ENCODE measurements around the gene CROCC2.

GRCh38 chr2:240869956-240870875, 35.9 kb upstream of the CROCC2 start:
- TF ChIP-seq CTCF (IDR thresholded peaks at IDR 0.05) = no peak
- no peak for TF ChIP-seq TAF1 (IDR thresholded peaks at IDR 0.05; ENCODE audit: borderline replicate concordance, low read depth, low read length)
- no peak for TF ChIP-seq MEF2A (IDR thresholded peaks at IDR 0.05; ENCODE audit: borderline replicate concordance, low read depth)
- TF ChIP-seq, protein P1, sequence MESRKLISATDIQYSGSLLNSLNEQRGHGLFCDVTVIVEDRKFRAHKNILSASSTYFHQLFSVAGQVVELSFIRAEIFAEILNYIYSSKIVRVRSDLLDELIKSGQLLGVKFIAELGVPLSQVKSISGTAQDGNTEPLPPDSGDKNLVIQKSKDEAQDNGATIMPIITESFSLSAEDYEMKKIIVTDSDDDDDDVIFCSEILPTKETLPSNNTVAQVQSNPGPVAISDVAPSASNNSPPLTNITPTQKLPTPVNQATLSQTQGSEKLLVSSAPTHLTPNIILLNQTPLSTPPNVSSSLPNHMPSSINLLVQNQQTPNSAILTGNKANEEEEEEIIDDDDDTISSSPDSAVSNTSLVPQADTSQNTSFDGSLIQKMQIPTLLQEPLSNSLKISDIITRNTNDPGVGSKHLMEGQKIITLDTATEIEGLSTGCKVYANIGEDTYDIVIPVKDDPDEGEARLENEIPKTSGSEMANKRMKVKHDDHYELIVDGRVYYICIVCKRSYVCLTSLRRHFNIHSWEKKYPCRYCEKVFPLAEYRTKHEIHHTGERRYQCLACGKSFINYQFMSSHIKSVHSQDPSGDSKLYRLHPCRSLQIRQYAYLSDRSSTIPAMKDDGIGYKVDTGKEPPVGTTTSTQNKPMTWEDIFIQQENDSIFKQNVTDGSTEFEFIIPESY (IDR thresholded peaks at IDR 0.05; ENCODE audit: borderline replicate concordance, low read depth) = no peak
- no peak for TF ChIP-seq FOXM1 (IDR thresholded peaks at IDR 0.05; ENCODE audit: low read depth)
- no peak for TF ChIP-seq USF2 (IDR thresholded peaks at IDR 0.05; ENCODE audit: borderline replicate concordance, low read depth, low read length)
